UCSD-AML1 (cell line): ENCODE results near the gene GTF3C2.
"Not testable (repeated sequence)": the region's sequence is repeated elsewhere in the genome, so short reads cannot be mapped to it uniquely, and the experiment has no call there.

Source experiments
- DNase-seq: peaks from one replicate; lab custom pipeline; 2025; ENCODE audit not compliant: unreplicated experiment; lab: John Stamatoyannopoulos, UW

GTF3C2 gene

GRCh38 chr2:27323596-27324285 lies 32.8 kb downstream of the GTF3C2 start:
- no peak for DNase-seq

- peak; percentile 85 for DNase-seq
Observed at GRCh38 chr2:27322766-27323595, 33.6 kb downstream of the GTF3C2 start, which contains the start of gene MPV17. MPV17 (minus strand) TSS chr2:27323097; CDS start chr2:27322517, 580 bp downstream.

- DNase-seq = no peak
Observed at GRCh38 chr2:27322301-27322765, 34.2 kb downstream of the GTF3C2 start.

- no peak for DNase-seq
Observed at GRCh38 chr2:27320958-27321543, 35.5 kb downstream of the GTF3C2 start.

GRCh38 chr2:27319839-27320238 lies 36.7 kb downstream of the GTF3C2 start:
- not testable (repeated sequence) for DNase-seq

GRCh38 chr2:27316655-27317412 lies 39.7 kb downstream of the GTF3C2 start:
- DNase-seq = no peak

GRCh38 chr2:27315122-27315521 lies 41.4 kb downstream of the GTF3C2 start:
- no peak for DNase-seq

GRCh38 chr2:27314709-27315108 lies 41.9 kb downstream of the GTF3C2 start:
- no peak for DNase-seq

GRCh38 chr2:27313882-27314645 lies 42.5 kb downstream of the GTF3C2 start:
- no peak for DNase-seq

- DNase-seq = no peak
Observed at GRCh38 chr2:27312152-27312551, 44.4 kb downstream of the GTF3C2 start.

GRCh38 chr2:27309651-27310050 lies 46.9 kb downstream of the GTF3C2 start:
- no peak for DNase-seq

GRCh38 chr2:27308359-27308881 lies 48.1 kb downstream of the GTF3C2 start, which contains the start of gene UCN:
UCN (minus strand) TSS chr2:27308445; CDS start chr2:27307895, 550 bp downstream.
- no peak for DNase-seq

GRCh38 chr2:27307545-27308358 lies 48.8 kb downstream of the GTF3C2 start:
- DNase-seq = no peak

GRCh38 chr2:27307287-27307544 lies 49.3 kb downstream of the GTF3C2 start:
- no peak for DNase-seq

GRCh38 chr2:27306573-27307286 lies 49.8 kb downstream of the GTF3C2 start:
- DNase-seq = no peak

- no peak for DNase-seq
Observed at GRCh38 chr2:27306136-27306535, 50.4 kb downstream of the GTF3C2 start.

GRCh38 chr2:27305516-27305915 lies 51.0 kb downstream of the GTF3C2 start:
- DNase-seq = no peak

GRCh38 chr2:27304488-27305240 lies 51.9 kb downstream of the GTF3C2 start:
- no peak for DNase-seq
